OCI-LY3 (cell line): Measurements from ENCODE around the gene SLC50A1.
A peak's percentile ranks its signal among the peaks of the same experiment; 100 is the strongest.
"Not testable (repeated sequence)": the region's sequence is repeated elsewhere in the genome, so short reads cannot be mapped to it uniquely, and the experiment has no call there.

Source experiments
- H2AFZ ChIP-seq: fragments of 200-600, 300-600 bp; shearing (Covaris generic); 2 replicates; pipeline ENCODE4 v1.6.0; 2014; ENCODE audit warnings: antibody characterized with exemption, low read depth, low read length
- H3K27ac ChIP-seq: fragments of 200-600, 300-600 bp; sonication (generic); 2 replicates; pipeline ENCODE4 v1.5.1; 2014; ENCODE audit warnings: mild to moderate bottlenecking, low read length, moderate library complexity, mixed read lengths
- H3K27me3 ChIP-seq: fragments of 200-600, 300-600 bp; sonication (generic); 2 replicates; pipeline ENCODE4 v1.6.1; 2014; ENCODE audit warnings: low read depth, low read length, mixed read lengths
- H3K36me3 ChIP-seq: fragments of 200-600, 300-600 bp; sonication (generic); replicated peaks from 2 replicates; pipeline ENCODE3; 2014; ENCODE audit warnings: low read depth, low read length, mixed read lengths
- H3K4me1 ChIP-seq: fragments of 300-600, 200-600 bp; sonication (generic); 2 replicates; pipeline ENCODE4 v1.6.1; 2014; ENCODE audit warnings: low read length, mixed read lengths
- H3K4me2 ChIP-seq: fragments of 200-600, 300-600 bp; sonication (generic); 2 replicates; pipeline ENCODE4 v1.6.1; 2014; ENCODE audit warnings: low read length, mixed read lengths
- H3K4me3 ChIP-seq: fragments of 300-600, 200-600 bp; sonication (generic); 2 replicates; pipeline ENCODE4 v1.5.1; 2014; ENCODE audit warnings: antibody characterized with exemption, mild to moderate bottlenecking, low read length, moderate library complexity
- H3K79me2 ChIP-seq: fragments of 300-600, 200-600 bp; shearing (Covaris generic); 2 replicates; pipeline ENCODE4 v1.6.1; 2014; ENCODE audit warnings: mild to moderate bottlenecking, low read length, mixed read lengths
- H3K9ac ChIP-seq: fragments of 300-600, 200-600 bp; shearing (Covaris generic); 2 replicates; pipeline ENCODE4 v1.6.0; 2014; ENCODE audit warnings: mild to moderate bottlenecking, low read length, moderate library complexity
- H3K9me3 ChIP-seq: fragments of 200-600, 300-600 bp; shearing (Covaris generic); 2 replicates; pipeline ENCODE4 v1.6.1; 2014; ENCODE audit warnings: low read length, mixed read lengths; ENCODE audit not compliant: insufficient read depth
- H4K20me1 ChIP-seq: fragments of 200-600, 300-600 bp; sonication (generic); 2 replicates; pipeline ENCODE4 v1.6.1; 2016; ENCODE audit warnings: low read length, mixed read lengths; ENCODE audit not compliant: insufficient read depth
- CTCF ChIP-seq: fragments of 200-600, 300-600 bp; sonication (generic); IDR thresholded peaks from 2 replicates; pipeline ENCODE4 v1.5.1; 2014; ENCODE audit warnings: antibody characterized with exemption, low read length, low read depth
- EZH2phosphoT487 ChIP-seq: fragments of 200-600 bp; shearing (Covaris generic); IDR thresholded peaks from 2 replicates; pipeline ENCODE4 v1.6.1; 2018; ENCODE audit warnings: antibody characterized with exemption, mixed run types, low read depth

Gene SLC50A1

DNA sequence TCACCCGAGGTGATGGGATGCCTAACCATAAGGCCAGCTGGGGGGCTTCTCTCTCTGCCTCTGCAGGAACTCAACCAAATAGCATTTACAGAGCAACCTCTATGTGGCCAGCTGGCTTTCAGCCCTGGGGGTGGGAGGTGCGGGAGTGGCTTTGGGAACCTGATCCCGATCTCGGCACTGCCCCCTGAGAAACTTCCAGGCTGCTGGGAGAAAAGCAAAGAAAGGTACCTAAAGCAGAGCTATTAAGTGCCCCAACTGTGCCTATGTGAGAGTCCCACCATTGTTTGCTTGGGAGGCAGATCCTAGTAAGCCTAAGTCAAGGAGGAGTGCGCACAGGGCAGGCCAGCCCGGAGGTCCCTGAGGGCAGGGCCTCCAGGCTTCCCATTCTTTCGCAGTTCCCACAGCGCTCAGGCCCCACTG, 30.4 kb downstream of the SLC50A1 start:
- H3K4me1 ChIP-seq, result peaks cover 10% of the 10 kb centered on the region
- H3K9me3 ChIP-seq, result no peaks in the 10 kb centered on the region
- H3K27me3 ChIP-seq, result no peaks in the 10 kb centered on the region
- TF ChIP-seq CTCF (no peak), EZH2phosphoT487 (no peak)
- no peak overlapping the region for H3K9ac ChIP-seq
- H3K4me3 ChIP-seq, result peak overlapping the region; percentile 38; the same call in 1 of the 2 replicates
- no peaks in the 10 kb centered on the region for H4K20me1 ChIP-seq
- H3K36me3 ChIP-seq, result peaks cover 15% of the 10 kb centered on the region
- H2AFZ ChIP-seq, result no peak overlapping the region
- H3K4me2 ChIP-seq, result peak overlapping the region; percentile 95
- H3K79me2 ChIP-seq, result no peaks in the 10 kb centered on the region
- H3K27ac ChIP-seq, result no peak overlapping the region

DNA sequence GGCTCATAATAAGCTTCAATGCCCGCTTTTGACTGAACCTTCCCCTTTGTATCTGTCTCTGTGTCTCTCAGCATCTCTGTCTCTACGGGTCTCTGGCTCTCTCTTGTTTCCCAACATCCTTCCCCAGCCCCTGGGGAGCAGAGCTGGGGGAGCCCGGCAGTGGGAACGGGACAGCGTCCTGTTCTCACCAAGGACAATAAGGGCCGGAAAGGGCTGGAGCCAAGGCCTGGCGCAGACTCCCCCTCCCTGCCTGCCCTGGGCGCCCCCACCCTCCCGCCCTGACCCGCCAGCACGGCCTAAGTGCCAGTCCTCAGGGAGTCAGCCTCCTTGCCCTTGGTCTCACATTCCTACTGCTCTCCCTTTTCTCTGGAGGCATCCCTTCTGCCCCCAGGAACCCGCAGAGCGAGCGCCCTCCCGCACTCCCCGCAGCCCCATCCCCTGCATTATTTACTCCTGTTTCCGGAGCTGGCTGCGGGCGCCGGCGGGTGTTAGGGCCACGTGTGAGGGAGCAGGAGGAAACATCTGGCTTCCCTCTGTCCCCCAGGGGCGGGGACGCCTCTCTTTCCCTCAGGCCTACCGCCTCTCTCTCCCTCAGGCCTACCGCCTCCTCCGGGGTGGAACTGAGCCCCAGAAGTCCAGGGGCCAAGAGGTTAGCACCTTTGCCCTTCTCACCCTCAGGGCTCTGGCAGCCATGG, 31.0 kb downstream of the SLC50A1 start:
- Histone ChIP-seq H3K9ac (peak overlapping the region; percentile 41; the same call in 1 of the 2 replicates), H3K79me2 (peaks cover 3% of the 10 kb centered on the region; the same call in 1 of the 2 replicates), H3K4me3 (peak overlapping the region; percentile 77), H2AFZ (peak overlapping the region; percentile 53; the same call in 1 of the 2 replicates), H3K9me3 (no peaks in the 10 kb centered on the region), H3K4me2 (peak overlapping the region; percentile 95), H3K27me3 (no peaks in the 10 kb centered on the region), H3K4me1 (peaks cover 10% of the 10 kb centered on the region), H4K20me1 (no peaks in the 10 kb centered on the region), H3K36me3 (peaks cover 15% of the 10 kb centered on the region), H3K27ac (no peak overlapping the region)
- TF ChIP-seq EZH2phosphoT487 (no peak), CTCF (no peak)

DNA sequence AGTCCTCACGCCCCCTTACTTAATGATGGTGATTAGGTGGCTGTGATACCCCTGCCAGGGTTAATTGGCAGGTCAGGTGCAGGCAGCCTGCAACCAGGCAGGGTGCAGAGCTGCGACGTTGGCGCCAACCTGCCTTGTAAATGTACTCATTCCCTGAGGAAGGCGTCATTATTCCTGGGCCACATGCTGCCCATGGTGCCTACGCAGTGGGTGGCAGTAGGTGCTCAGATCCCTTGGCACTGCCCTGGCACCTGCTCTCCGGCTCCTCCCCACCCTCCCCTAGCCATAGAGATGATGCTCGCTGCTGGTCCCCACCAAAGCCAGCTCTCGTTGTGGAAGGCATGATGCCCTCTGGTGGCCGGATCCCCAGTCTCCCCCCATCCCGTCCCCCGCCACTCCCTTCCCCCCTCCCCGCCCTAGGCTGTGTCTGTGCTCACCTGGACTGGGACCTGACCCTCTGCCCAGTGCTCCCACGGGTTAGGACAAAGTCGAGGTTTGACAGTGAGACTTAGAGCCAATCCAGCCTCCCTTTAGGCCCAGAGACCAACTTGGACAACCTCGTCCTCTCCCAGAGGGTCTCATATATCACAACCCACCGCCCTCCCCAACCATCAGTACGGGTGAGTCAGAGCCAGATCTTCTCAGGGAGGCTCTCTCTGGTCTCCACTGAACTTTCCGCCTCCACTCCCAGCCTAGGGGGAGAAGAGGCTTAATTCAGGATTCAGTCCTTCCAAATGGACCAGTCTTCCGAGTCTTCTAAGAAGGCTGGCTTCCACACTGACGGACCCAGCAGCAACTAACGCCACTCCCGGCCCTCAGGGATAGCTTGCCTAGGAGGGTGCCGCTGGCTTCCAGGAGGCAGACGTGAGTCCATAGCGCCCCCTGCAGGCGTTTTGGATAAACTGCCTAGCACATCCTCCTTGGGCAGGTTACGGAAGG, 31.8 kb downstream of the SLC50A1 start:
- Histone ChIP-seq H3K9ac (peak overlapping the region; percentile 60), H3K4me1 (peaks cover 17% of the 10 kb centered on the region), H3K27ac (peak overlapping the region; percentile 22), H4K20me1 (no peaks in the 10 kb centered on the region), H3K9me3 (no peaks in the 10 kb centered on the region), H3K36me3 (peaks cover 15% of the 10 kb centered on the region), H2AFZ (peak overlapping the region; percentile 77; the same call in 1 of the 2 replicates), H3K79me2 (peaks cover 9% of the 10 kb centered on the region), H3K4me2 (peak overlapping the region; percentile 95), H3K4me3 (peak overlapping the region; percentile 77), H3K27me3 (no peaks in the 10 kb centered on the region)
- TF ChIP-seq EZH2phosphoT487 (no peak), CTCF (peak; percentile 99)

- not testable (repeated sequence) for H3K27me3 ChIP-seq, H3K27ac ChIP-seq, H3K9me3 ChIP-seq, H4K20me1 ChIP-seq, H3K9ac ChIP-seq, H2AFZ ChIP-seq
- Histone ChIP-seq H3K4me3 (peak overlapping the region; percentile 77; the same call in 1 of the 2 replicates), H3K79me2 (peaks cover 16% of the 10 kb centered on the region), H3K36me3 (peaks cover 15% of the 10 kb centered on the region), H3K4me1 (peaks cover 17% of the 10 kb centered on the region), H3K4me2 (peak overlapping the region; percentile 95)
Measured at GRCh38 chr1:155168105-155168445, 32.4 kb downstream of the SLC50A1 start.
